GM21576 (cell line): Measurements from ENCODE around the gene CBX8.

ENCODE experiments used
- ATAC-seq: cut with Tn5 transposase; IDR thresholded peaks from one replicate; pipeline ENCODE4 v1.9.1; 2021; ENCODE audit warnings: mild to moderate bottlenecking, moderate library complexity; ENCODE audit not compliant: unreplicated experiment

The CBX8 gene

DNA sequence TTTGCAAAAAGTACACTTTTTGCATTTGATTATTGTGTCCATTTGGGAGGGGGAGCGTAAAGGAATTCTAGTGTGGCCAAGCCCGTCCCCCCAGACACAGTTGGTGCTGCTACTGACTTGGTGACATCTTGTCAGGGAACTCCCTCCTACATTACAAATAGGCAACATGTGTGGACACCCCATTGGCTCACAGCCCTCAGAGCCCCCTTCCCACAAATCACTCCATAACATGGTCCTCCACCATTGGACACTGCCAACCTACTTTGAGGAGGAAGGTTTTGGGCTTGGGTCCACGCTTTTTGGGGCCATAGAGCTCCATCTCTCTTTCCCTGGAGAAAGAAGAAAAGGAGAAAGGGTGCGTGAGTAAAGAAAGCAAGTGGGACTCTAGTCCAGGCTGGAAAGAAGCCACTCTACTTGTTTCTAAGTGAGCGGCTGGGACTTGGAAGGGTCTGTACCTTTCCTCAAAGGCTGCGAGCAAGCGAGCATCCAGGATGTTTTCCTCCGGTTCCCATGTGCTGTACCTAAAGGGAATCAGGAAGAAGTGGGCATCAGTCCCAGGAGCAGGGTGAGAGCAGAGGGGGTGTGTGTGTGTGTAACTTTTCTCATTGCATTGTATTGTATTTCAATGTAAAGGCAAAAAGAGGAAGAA, 958 bp downstream of the CBX8 start:
- ATAC-seq, result no peak

DNA sequence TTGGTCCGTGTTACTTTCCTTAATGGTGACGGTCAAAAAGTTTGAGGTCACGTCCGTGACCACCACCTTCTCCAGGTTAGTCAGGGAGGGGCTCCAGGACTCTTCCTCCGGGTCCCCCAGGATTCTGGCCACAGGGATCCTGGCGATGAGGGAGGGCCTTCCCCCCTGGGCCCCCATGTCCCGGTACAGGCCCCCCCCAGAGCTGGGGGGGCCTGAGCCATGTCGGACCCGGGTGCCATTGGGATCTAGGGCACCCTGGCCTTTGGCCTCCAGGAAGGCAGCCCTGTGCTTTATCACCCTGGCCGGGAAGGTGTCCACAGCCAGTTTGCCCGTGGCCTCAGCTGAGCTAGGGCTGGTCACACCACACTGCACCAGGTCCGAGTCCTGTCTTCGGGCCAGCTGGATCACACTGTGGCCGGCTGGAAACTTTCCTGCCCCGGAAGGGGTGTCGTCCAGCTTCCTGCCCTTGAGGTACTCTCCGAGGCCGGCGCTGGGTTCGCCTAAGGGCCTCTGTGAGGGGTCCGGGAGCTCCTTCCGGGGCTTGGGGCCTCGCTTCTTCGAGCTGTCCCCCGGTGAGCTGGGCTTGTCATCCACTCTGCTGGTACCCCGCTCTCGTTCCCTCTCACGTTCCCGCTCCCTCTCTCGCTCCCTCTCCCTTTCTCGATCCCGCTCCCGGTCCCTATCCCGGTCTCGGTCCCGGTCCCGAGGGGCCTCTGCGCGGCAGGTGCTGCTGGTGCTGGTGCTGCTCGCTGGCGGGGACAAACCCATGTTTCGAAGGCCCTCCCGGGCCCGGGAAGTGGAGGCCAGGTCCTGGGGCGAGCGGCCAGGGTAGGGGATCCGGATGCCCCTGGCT, 2.0 kb downstream of the CBX8 start:
- no peak for ATAC-seq

DNA sequence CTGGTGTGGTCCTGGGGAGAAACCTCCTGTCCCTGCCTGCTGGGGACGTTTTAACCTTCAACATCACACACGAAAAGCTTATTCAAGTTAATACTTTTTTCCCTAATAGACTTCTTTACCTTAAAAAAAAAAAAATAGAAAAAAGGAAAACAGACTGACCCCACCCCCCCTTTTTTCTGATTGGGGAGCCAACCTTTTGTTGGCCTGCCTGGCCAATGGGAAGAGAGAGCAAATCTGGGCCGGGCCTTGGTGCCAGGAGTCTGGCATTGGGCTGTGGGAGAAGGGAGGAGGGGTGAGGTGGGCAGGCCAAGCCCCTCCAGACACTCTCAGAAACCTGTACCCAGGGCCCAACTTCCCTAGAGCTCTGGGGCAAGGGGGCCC, 3.0 kb downstream of the CBX8 start:
- ATAC-seq, result no peak

DNA sequence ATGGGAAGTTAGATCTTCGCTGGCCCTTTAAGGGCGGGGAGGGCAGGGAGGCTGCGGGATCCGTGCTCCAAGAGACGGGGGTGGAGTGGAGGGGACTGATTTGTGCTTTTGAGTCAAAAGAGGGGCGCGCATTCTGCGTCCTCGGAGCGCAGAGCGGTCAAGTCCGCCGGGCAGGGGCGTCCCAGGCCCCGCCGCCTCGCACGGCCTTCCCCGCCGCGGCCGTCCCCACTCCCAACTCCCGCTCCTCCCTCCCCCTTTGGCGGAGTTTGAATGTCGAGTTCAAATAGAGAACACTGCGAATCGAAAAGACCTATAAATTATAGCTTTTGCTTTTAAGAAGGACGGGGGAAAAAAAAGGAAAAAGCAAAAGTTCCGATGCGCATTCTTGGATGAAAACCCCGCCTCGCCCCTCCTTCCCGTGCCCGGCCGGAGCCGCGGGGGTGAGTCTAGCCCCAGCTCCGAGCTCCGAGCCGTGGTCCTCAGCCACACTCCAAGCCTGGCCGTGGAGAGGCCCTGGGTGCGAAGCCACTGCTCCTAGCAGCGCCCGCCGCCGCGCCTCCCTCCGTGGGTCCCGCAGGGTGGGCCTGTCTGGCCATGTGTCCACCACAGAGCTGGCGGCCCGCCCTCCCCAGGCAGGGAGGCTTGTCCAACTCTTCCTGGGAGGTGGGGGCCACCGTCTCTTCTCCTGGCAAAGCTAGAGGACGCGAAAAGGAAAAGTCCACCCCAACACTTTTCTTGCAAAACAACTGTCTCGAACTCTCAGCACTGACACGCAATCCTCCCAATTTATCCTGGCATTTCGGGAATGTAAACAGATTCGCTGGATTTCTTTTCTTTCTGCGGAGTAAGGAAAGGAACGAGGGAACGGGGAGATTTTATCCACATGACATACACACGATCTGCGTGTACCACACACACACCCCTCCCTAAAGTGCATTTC, 3.6 kb downstream of the CBX8 start:
- ATAC-seq, result no peak

DNA sequence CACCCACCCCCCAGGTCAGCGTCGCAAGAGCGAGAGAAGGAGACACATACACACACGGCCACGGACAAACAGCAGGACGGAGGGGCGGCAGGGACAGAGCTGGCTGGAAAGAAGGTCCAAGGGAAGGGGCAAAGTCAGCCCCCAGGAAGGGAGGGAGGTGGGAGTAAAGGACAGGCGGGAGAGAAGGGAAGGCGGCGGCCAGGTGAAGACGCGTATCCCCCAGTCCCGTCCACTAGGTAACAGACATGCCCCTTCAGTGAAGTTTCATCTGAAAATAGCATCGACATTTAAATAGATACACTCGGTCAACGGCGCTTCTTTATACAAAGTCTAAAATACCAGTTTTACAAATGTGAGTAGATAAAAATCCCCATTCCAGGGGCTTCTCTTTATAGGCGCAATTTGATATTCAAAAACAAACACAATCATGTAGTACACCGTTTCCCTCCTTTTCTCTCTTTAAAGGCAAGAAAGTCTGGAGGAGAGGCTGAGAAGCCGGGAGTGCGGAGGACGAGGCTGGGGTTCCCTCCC, 4.5 kb downstream of the CBX8 start:
- ATAC-seq, result no peak

DNA sequence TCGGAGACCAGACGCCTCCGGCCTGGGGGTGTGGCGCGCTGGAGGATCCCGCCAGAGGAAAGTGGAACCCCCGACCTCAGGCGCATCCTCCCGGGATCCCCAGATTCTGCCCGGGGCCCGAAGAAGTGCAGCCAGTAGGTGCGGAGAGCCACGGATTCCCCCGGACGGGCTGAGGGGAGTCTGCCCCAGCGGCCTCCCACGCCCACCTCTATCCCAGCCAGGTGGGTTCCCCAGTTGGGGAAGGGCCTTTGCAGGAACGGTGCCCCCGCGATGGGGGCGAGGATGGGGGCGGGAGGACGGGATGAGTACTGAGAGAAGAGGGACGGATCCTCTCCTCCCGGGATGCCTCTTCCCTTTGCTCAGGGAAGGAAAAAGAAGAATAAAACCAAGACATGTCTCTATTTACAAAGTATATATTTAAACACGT, 5.1 kb downstream of the CBX8 start:
- no peak for ATAC-seq

DNA sequence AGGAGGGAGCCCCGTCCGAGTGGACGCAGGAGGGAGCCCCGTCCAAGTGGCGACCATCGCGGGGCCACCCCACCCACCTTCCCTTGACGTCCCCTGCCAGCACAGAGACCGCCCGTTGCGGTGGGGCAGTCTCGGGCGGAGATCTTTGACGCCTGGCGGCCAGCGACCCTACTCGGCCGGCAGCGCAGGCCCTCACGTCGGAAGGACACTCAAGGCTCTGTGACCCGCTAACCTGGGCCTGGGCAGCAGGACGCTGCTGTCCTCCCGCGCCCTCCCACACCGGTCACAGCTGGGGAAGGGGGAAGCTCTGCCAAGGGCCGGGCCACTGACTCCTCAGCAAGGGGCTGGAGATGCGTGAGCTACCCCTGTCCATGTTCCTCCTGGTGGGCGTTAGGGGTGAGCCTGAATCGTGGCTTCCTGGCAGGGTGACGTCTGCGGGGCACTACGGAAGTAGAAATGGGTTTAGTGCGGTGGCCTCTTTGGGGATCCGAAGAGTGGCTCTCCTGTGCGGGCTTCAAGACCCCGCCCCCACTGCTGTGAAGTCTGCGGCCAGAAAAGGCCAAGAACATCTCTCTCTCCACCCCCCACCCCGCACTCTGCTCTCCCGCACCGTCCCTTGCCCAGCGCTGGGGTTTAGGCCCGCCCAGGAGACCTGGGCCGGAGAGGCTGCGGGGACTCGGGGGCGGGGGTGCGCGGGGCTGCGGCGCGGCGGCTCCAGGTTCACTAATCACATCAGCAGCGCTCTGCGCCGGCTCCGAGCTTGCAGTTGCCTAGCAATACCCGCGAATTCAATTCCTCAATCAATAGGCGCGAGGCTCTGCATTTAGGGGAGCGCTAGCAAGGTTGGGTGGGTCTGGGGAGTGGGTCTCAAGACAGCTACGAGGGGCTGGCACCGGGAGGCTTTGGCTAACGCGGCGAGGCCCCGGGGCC, 5.8 kb downstream of the CBX8 start:
- no peak for ATAC-seq

DNA sequence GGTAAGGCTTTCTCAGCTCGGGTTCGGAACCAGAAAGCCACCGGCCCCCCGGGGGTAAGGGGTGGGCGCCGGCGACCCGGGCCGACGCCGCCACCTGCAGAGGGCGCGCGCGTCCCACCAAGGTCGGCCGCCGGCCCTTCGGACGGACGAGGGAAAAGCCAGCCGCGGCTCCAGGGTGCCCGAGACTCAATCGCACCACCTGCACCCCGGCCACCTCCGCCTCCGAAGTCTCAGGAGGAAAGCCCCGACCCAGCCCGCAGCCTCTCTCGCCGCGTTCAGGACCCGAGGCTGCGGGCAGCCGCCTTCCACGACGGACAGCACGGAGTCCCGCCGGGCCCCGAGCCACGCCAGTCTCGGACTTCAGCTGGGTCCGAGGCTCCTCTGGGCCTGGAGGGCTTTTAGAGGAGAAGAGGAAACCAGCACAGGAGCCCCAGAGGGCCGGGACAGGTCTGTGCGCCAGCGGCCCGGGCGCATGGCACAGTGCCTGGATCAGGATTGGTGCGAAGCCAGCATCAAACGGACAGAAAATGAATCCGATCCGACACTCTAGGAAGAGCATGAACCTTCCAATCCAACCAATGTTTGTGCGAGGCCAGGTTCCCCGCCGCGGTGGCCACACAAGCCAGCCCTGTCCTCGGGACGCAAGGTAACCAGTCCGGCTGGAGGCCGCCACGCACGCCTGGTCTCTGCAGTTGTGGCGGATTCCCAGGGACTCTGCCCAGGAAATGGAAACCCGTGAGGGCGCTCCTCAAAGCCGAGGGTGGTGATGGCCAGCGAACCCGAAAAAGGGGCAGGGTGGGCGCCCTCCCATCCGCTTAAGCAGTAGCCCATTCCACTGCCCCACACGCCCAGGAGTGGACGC, 6.7 kb downstream of the CBX8 start:
- no peak for ATAC-seq

DNA sequence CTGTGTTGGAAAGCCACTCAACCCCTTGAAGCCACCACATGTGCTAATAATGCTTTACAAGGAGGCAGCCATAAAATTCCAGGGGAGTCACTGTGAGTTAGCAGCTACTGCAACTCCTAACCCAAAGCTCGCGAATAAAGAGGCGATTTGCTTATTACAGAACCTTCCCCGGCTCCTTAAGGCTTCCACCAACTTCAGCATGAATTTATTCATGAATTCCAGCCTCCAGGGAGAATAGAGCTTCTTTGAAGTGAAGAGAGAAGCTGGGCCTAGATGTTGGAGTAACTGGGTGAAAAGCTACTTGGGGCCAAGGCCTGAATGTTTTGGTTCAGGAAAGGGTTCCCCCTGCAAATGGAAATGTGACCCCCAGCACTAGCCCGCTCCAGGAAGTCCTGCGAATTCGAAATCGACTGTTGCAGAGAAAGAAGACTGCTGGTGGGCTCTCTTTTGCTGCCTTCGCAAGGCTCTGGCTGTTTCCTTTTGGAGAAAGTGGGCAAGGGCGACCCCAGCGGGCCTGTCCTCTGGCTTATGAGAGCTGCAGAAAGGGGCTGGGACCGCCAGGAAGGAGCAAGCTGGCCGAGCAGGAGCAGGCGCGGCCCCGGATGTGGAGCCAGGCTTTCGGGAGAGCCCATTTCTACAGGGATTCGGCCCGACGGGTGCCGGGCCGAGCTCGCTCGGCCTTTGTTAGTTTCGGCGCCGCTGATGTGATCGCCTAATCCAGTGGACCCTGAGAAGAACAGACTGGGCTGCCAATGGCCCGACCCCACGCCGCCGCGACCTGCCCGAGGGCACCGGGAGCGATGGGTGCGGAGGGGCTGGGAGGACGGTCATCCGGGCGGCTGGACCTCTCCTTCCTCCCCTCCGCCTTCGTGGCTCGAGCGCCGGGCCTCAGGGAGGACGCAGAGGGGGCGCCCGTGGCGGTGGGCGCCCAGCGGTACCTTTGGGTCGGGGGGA, 7.6 kb downstream of the CBX8 start:
- no peak for ATAC-seq

DNA sequence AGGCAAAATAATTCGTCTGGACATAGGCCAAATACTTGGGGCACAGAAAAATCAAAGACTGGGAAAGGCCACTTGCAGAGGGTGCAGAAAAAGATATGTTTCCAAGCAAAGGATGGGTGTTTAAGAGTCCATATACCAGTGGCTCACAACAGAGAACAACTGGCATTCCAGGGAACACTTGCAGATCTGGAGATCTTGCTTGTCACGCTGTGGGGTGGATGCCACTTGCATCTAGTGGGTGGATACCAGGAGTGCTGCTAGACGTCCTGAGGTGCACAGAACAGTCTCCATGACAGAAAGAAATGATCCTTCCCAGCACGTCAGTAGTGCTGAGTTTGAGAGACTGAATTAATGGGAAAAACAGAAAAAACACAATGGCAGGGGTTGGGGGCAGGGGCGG, 8.4 kb downstream of the CBX8 start:
- no peak for ATAC-seq

DNA sequence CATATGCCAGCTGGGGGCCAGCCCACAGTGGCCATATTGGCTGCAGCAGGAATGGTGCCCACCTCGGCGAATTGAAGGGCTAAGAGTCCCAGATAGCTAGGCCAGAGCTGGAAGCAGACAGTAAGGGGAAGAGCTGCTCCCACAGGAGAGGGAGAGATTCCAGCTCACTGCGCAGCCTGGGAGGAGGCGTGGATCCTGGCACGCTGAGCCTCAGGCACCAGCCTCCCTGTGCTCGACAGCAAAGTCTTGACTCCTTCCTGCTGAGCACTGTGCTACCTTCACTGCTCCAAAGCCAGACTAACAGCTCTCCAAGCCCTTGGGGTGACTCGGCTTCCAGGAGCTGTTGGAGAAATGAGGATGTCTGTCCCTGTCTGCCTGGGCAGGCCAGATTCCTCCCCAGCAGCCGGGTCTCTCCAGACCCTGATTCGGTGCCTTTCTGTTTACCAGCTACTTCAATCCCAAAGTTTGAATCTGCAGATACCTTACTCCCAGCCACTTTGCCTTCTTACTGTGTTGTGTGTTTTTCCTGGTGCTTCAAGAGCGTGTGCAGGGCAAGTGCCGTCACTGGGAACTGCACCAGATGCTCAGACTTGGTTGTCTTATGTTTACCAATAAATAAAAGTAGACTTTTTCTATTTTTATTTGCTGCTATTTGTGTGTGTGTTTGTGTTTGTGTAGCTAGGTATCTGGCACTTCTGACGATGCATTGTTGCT, 9.8 kb downstream of the CBX8 start:
- no peak for ATAC-seq

DNA sequence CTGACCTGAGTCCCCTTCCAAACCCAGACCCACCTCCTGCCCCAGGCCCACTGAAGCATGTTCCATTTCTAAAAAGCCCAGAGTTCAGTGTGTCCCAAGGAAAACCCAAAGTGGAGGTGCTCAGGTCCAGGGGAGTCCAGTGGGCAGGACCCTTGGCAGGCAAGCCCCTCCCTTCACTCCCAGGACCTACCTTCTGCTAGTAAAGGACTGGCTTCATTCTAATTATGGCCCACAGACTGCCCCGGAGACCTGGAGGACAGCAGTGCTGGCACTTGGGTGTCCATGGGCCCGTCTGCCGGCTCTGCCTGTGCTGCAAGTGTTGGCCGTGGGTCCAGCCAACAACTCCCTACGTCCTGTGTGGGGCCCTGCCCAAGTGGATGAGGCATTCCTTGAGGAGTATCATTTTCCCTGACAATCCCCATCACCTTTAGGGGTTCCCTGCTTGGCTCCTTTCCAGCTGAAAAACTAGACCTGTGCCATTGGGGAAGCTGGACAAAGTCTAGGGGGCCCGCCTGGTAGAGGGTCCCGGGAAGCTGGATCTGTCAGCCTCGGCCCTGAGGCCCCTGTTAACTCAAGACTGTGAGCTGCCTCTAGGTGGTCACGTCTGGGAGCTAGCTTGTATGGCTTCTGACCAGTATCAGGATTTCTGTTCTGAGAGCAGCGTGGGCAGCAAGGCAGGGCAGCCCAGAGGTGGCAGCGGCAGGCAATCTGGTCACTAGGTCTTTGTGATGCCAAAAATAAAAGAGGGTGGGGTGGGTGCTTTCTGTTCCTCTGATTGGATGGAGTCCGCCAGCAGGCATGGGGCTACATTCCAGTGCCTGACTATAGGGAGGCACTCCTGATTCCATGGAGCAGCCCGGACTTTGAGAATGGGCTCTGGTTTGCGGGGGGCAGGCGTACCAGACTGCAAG, 10.7 kb downstream of the CBX8 start:
- ATAC-seq, result no peak

DNA sequence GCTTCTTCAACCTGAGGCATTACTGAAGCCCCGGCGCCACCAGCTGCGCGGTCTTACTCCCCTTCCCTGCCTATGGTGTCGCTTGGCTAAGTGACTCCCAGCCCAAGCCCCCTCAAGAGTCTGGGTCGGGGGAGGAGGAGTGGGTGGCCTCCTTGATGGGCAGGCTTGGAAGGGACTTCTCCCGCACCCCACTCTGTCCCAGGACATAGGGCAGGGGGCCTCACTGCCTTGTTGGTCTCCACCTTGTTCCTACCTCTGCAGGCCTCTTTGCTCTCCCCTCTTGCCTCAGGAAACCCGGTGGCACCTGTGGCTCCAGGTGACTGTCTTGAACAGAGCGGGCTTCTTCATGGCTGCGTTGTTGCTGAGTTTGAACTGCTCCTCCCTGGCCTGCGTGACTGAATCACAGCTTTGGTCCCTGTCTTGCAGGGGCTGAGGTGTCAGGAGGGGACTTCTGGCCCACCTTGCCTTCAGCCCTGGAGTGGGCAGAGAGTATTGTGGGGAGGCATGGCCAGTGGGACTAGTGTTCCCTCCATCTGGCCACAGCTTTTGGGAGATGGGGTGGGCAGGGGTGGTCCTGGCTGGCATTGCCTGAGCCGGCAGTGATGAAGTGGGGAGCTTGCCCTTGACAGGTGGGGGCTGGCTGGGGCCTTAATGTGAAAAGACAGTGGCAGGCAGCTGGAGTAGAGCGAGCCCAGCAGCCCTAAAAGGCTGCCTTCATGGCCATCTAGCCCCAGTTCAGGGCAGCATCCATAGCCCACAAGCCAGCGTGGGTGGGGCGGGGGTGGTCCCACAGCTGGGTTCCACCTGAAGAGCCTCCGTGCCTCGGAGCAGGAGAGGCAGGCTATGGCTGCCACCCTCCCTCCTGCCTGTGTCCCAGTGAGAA, 11.6 kb downstream of the CBX8 start:
- ATAC-seq, result no peak

DNA sequence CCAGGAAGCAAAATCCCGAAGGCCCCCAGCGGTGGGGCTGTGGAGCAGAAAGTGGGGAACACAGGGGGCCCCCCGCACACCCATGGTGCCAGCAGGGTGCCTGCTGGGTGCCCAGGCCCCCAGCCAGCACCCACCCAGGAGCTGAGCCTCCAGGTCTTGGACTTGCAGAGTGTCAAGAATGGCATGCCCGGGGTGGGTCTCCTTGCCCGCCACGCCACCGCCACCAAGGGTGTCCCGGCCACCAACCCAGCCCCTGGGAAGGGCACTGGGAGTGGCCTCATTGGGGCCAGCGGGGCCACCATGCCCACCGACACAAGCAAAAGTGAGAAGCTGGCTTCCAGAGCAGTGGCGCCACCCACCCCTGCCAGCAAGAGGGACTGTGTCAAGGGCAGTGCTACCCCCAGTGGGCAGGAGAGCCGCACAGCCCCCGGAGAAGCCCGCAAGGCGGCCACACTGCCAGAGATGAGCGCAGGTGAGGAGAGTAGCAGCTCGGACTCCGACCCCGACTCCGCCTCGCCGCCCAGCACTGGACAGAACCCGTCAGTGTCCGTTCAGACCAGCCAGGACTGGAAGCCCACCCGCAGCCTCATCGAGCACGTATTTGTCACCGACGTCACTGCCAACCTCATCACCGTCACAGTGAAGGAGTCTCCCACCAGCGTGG, 12.4 kb downstream of the CBX8 start:
- ATAC-seq, result no peak

DNA sequence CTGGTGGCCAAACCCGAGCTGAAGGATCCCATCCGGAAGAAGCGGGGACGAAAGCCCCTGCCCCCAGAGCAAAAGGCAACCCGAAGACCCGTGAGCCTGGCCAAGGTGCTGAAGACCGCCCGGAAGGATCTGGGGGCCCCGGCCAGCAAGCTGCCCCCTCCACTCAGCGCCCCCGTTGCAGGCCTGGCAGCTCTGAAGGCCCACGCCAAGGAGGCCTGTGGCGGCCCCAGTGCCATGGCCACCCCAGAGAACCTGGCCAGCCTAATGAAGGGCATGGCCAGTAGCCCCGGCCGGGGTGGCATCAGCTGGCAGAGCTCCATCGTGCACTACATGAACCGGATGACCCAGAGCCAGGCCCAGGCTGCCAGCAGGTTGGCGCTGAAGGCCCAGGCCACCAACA, 13.0 kb downstream of the CBX8 start:
- no peak for ATAC-seq
